ENCODE data around the gene PCBP3.
"Not testable (repeated sequence)": the region's sequence is repeated elsewhere in the genome, so short reads cannot be mapped to it uniquely, and the experiment has no call there.

Gene PCBP3

GRCh38 chr21:45636459-45636858, 7.1 kb upstream of the PCBP3 start:
- DNase-seq, result no peak

GRCh38 chr21:45636951-45637646, 6.4 kb upstream of the PCBP3 start:
- DNase-seq, result no peak

DNA sequence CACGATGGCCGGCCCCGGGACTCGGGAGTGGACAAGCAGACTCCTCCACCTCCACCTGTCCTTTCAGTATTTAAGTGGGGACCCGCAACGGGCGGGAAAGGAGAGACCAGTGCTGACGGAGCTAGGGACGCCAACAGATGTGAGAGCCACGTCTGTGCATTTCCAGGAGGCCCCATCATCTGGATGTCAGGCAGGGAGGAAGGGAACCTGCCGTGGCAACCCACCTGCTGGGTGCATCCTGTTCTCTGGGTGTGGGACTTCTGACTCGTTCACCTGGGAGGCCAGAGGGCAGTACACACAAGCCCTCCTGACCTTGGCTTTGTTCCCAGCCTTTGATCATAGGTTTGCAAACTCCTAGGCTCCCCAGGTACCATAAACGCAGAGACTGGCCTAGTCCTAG, 5.6 kb upstream of the PCBP3 start:
- no peak for DNase-seq

DNA sequence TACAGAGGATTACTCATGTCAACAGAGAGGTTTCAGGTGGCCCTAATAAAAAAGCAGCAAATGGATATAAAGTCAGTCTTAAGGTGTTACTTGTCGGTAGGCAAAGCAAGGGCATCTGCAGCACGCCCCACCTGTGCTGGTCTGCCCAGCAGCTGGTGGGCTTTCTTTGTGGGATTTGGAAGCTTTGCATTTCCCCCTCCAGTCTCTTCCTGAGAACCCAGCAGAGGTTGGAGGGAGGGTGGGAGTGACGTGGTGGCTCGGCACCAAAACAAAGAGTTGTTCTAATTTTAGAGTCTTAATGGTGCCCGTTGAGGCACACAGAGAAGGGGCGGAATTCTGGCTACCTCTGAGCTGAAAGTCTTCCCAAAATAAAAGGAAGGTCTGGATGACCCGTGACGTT, 4.8 kb upstream of the PCBP3 start:
- no peak for DNase-seq

- DNase-seq, result no peak
Observed at GRCh38 chr21:45639206-45640000, 4.1 kb upstream of the PCBP3 start.

DNA sequence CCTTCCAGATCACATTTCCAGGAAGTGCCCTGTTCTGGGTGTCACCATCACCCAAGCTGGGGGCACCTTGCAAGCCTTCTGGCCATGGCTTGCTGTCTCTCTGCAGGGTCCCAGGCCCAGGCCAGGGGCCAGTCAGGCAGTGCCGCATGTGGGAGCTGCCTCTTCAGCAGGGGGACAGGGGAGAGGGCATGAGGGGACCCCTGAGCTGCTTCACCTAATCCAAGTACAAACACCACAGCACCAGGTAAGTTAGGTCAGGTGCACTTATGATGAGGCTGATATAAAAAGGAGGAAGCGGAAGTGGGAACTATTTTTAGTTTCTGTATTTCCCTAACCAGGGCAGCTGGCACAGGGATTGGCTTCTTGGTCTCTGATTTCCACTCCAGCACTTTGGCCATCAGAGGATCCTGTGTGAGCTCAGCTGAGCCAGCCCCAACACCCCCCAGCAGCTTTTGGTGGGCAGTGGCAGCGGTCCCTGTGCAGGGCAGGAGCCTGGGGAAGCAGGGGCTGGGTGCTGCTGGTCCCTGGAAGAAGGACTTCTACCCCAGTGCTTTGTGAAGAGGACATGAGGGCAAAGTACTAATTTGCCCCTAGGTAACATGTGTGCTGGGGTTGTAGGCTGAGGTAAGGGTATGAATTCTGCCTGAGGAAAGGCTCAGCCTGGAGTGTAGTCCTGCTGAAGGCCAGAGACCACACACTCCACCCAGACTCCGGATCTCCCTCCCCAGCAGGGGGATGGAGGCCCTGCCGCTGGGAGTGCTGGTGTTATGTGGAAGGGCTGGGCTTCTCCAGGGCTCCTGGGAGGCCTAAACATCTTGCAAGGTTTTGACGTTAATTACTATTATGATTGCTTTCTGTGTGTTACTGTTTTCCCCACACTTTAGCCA, 3.3 kb upstream of the PCBP3 start:
- DNase-seq, result no peak

DNA sequence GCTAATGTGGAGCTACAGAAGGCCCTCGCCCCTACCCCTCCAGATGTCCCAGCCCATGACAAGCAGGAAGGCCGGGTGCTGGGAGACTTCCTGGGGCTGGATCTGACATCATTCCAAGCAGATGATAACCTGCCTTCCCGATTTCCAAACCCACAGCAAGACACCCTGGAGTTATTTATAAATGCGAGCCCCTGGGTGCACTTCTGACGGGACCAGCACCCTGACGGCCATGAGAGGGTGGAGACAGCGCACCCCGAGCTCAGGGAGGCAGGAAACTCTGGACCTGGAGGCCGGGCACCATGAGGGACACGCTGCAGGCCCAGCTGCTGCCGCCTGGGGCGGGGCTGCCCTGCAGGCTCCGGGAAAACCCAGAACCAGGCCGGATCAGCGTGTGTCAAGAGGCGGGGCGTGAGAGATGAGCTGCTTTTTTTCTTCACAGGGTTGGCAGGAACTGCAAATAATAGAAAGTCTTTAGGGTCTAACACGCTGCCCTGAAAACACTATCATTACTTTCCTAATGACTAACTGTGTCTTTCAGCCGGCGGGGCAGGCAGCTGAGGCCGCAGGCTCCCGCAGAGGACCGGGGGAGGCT, 2.5 kb upstream of the PCBP3 start:
- no peak for DNase-seq

GRCh38 chr21:45641480-45642035, 2.0 kb upstream of the PCBP3 start:
- DNase-seq, result no peak

- DNase-seq, result no peak
Observed at GRCh38 chr21:45642122-45642813, 1.3 kb upstream of the PCBP3 start.

GRCh38 chr21:45644041-45644906, 749 bp downstream of the PCBP3 start:
- no peak for DNase-seq

DNA sequence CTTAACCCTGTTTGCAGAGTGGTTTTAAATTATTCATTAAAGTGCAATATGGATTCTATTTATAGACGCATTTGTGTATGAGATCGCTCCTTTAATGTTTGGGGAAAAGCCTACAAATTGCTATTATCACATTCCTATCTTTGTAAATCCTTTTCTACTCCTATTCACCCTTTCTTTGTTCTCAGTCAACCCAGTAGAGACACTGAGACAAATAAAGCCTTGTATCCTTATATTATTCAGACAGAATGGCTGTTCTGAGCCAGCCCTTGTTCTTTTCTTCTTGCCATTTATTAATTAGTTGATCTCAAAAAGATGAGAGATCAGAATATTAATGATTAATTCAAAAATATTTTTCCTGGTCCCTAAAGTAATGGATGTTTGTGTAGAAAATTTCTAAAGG, 8.4 kb downstream of the PCBP3 start:
- DNase-seq, result no peak

DNA sequence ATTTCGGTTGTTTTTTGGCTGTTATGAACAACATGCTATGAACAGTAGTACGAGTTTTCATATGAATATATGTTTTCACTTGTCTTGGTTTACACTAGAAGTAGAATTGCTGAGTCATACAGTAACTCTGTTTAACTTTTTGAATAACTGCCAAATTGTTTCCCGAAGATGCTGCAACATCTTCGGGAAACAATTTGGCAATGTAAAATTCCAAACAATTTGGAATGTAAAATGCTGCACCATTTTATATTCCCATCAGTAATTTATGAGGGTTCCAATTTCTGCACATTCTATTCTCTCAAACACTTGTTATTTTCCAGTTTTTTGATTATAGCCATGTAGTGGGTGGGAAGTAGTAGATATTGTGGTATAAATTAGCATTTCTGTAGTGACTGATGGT, 11.6 kb downstream of the PCBP3 start:
- no peak for DNase-seq

GRCh38 chr21:45656114-45656513, 12.6 kb downstream of the PCBP3 start:
- DNase-seq, result not testable (repeated sequence)

- DNase-seq, result not testable (repeated sequence)
Observed at GRCh38 chr21:45661913-45662622, 18.5 kb downstream of the PCBP3 start.

GRCh38 chr21:45662623-45663245, 19.2 kb downstream of the PCBP3 start:
- DNase-seq, result not testable (repeated sequence)

DNA sequence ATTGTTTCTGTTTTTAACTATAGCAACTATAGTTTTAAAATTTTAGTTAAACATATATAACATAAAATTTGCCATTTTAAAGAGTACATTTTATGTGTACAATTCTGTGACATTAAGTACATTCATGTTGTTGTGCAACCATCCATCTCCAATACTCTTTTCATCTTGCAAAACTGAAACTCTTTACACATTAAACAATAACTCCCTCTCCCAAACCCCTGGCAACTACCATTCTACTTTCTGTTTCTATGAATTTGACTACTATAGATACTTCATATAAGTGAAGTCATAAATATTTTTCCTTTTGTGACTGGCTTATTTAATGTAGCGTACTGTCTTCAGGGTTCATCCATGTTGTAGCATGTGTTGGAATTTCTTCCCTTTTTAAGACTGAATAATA, 25.9 kb downstream of the PCBP3 start:
- no peak for DNase-seq

DNA sequence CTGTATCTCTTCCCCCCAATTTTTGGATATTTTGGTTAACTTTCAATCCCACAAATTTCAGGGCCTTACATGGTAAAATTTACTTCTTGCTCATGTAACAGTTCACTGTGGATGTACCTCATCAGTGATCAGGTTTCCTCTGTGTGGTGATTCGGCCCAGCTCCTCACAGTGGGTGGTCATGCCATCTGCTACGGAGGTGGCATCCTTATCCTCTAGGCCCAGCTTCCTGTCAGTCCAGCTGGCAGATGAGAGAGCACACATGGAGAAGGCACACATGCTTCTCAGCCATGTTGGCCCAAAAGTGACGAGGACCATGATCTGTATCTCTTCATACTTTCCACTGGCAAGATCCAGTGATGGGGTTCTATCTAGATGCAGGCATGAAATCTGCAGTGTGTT, 27.2 kb downstream of the PCBP3 start:
- DNase-seq, result peak; percentile 10

DNA sequence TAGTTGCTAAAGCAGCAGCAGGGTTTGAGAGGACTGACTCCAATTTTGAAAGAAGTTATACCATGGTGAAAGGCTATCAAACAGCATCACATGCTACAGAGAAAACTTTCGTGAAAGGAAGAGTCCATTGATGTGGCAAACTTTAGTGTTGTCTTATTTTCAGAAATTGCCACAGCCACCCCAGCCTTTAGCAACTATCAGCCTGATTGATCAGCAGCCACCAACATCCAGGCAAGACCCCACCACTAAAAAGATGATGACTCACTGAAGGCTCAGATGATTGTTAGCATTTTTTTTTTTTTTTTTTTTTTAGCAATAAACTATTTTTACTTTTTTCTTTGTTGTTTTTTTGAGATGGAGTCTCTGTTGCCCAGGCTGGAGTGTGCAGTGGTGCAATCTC, 35.3 kb downstream of the PCBP3 start:
- DNase-seq, result not testable (repeated sequence)

- DNase-seq, result no peak
Observed at GRCh38 chr21:45680215-45680614, 36.7 kb downstream of the PCBP3 start.

GRCh38 chr21:45695086-45695485, 51.6 kb downstream of the PCBP3 start:
- DNase-seq, result no peak
